ENCODE measurements around the gene FCHSD2.
A peak's percentile ranks its signal among the peaks of the same experiment; 100 is the strongest.

FCHSD2 gene

GRCh38 chr11:72829884-72830533 lies 312.1 kb downstream of the FCHSD2 start:
- DNase-seq, result no peak

DNA sequence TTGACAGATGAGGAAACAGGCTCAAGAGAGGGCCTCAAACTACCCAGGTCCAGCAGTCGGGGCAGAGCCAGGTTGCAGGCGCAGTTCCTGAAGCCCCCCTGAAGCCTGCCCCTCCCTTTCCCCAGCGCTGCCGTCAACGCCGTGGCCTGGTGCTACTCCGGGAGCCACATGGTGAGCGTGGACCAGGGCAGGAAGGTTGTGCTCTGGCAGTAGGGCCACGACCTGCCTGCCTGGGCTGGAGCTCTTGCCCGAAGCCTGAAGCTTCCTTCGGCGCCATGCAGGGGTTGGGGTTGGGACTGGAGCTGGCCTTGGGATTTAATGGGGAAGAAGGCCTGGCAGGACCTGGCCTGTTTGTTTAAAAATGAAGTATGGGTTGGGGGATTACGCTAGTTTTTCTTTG lies 312.9 kb downstream of the FCHSD2 start:
- DNase-seq, result no peak

GRCh38 chr11:72828692-72829101 lies 313.4 kb downstream of the FCHSD2 start:
- no peak for DNase-seq

GRCh38 chr11:72828081-72828567 lies 314.0 kb downstream of the FCHSD2 start:
- no peak for DNase-seq

- peak; percentile 87 for DNase-seq
Observed at GRCh38 chr11:72827656-72828055, 314.5 kb downstream of the FCHSD2 start.

DNA sequence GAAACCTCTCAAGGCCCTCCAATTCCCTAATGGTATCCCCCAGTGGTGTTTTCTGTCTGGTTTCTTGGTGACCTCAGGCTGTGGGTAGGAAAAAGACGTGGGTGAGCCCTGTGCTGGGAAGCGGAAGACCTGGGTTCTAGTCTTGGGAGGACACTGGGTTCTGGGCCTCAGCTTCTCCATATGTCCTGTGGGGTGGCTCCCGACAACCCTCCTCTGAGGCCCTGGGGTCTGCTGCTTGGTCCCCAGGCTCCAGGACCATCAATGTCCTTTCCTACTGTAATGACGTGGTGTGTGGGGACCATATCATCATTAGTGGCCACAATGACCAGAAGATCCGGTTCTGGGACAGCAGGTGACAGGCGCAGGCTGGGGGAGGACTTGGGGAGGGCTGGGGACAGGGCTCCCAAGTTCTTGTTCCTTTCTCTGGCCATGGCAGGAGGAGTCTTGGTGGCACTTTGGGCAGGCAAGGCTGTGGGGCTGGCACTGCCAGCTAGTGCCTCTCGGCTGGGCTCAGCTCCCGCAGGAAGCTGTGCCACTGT lies 315.1 kb downstream of the FCHSD2 start:
- no peak for DNase-seq

DNA sequence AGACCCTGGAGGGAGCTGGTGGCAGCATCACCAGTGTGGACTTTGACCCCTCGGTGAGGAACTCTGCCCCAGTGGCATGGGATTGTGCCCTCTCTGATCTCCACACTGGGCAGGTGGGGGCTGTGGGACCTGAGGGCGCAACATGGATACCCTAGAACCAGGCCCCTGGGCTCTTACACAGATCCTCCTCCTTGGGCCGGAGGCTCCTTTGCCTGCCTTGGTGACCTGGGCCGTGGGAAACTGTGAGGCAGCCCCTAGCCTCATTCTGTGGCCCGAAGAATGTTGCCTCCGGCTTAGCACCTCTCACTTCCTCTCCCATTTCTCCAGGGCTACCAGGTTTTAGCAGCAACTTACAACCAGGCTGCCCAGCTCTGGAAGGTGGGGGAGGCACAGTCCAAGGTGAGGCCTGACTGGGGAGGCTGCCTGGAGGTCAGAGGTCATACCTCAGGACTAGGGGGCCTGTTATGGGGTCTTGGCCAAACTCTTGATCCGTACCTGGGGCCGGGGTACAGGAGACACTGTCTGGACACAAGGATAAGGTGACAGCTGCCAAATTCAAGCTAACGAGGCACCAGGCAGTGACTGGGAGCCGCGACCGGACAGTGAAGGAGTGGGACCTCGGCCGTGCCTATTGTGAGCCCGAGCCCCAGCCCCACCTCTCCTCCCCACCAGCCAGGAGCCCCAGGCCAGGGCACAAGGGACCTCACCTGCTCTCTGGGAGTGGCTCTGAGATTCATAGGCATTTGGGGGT lies 315.8 kb downstream of the FCHSD2 start:
- no peak for DNase-seq

GRCh38 chr11:72825661-72826060 lies 316.5 kb downstream of the FCHSD2 start:
- DNase-seq, result no peak

DNA sequence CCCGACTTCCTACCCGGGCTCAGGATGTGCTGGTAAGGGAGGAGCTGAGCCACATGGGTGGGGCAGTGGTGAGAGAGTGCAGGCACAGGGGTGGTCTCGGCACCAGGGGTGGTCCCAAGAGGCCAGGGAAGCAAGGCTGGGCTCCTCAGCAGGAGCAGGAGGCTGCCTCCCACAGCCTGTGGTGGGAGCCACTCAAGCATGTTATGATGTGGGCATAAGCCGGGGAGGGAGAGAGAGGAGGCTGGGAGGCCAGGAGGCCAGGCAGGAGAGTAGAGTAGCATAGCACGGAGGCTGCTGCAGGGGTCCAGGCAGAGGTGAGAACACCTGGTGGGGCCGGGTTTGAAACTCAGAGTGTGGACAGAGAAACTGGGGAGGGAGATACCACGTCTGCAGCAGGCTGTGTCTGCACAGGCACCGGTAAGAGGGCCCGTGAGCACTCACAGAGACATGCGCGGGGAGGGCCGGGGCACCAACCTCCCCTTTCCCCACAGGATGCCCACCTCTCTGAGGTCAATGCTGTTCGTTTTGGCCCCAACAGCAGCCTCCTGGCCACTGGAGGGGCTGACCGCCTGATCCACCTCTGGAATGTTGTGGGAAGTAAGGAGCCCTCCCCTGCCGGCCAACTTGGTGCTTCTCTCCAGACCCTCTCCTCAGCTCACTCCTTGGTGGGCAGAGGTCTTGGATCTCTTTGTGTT lies 317.2 kb downstream of the FCHSD2 start:
- DNase-seq, result no peak

- DNase-seq, result no peak
Observed at GRCh38 chr11:72824020-72824419, 318.1 kb downstream of the FCHSD2 start.

DNA sequence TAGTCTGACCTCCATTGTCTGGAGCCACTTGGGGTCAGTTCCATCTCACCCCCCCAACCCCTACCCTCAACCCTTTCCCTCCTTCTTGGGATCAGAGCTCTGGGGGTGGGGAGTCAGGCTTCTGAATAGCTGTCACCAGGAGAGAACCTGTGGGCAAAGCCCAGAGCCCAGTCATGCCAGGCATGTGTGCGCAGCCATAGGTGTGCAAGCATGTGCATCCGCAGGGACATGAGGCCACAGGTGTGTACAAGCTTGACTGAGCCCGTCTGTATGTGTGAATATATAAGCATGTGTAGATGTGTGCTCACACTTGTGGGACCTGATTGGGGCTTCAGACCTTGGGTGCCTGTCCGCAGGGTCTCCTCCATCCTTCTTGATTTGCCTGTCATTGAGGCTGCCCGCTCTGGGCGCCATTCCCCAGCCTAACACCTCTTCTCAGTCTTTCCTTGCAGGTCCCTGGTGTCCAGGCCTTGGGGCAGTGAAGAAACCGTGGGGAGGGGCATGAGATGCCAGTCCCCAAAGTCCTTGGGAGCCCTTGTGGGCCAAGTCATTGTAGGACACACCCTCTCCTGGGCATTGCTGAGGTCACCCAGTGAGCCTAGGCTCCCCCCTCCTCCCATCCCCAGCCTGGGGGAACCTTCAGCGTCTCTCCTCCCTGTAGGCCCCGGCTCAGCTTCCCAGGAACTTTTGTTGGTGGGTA lies 318.9 kb downstream of the FCHSD2 start:
- no peak for DNase-seq

DNA sequence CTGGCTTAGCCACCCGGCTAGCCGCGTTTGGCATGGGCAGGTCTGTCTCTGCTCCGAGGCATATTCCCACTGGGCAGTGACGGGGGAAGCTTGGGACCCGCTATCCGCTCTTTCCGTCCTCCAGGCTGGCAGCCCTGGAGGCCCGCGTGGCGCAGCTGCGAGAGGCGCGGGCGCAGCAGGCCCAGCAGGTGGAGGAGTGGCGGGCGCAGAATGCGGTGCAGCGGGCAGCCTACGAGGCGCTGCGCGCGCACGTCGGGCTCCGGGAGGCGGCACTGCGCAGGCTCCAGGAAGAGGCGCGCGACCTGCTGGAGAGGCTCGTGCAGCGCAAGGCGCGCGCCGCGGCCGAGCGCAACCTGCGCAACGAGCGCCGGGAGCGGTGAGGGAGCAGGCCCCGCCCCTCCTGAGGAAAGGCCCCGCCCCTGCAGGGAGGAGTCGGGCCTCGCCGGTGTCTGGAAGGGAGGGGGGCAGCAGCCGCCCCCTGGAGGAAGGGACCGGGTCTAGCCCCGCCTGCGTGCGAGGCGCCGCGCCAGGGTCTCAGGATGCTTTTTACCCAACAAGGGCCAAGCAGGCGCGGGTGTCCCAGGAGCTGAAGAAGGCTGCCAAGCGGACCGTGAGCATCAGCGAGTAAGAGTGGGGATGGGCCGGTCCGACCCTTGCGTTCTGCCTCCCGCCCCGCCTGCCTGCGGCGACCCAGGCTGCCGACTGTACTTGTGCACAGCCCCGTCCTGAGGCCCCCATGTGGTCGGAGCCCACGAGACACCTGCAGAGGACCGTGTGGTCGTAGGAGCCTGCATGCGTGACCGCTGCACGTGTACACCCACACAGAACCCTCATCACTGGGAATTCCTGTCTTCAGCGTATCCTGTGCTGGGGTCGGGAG lies 320.0 kb downstream of the FCHSD2 start:
- DNase-seq, result peak; percentile 54

DNA sequence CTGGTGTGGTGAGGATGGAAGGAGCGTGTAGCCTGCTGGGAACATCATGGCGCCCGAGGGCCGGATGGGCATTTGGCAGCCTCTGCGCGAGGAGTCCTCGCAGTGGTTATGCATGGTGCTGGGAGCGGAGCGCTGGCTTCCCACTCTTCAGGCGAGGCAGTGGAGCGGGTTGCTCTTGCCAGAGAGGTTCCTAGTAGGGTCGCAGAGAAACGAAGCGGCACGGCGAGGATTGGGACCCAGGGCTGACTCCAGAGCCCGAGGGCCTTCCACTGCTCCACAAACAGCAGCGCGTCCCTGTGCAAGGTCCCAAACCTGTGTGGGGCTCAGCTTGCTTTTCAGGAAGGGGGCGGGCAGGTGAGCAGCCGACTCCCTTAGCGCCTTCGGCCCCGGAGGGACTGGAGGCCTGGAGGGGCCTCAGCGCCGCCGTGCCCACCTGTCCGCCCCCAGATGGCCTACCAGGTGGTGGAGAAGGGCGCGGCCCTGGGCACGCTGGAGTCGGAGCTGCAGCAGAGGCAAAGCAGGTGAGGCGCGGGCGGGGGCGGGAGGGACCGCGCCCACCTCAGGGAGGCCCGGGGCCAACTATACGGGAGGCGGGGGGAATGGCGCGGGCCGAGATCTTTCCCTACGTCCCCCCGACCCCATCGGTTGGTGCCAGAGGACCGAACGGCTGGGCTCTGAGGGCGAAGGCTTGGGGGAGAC lies 320.7 kb downstream of the FCHSD2 start:
- no peak for DNase-seq

DNA sequence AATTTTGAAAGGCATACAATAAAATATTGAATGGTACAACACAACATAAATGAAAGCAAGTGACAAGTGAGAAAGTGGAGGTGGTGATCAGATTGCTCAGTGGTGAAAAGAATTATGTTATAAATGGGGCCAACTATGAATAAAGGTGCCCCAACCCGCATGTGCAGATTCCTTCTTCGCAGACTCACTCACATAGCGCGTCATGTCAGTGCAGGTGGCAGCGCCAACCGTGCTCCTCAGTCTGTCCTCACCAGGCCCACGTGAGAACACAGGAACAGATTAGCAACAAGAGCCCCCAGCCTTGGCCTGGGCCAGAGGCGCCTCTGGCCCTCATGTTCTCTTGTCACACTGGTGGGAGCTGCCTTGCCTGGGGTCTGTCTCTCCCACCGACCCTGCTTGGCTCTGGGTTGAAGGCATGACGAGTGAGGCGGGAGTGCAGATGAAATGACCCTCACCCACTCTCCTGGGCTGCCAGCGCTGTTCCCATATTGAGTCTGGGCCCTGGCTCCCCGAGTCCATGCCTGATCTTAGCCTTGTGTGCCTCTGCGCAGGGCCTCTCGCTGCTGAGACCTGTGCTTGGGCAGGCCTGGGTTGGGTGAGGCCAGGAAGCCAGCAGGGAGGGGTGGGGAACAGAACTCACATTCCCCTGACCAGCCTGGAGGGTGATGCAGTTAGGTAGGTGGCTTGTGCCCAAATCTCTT lies 321.5 kb downstream of the FCHSD2 start:
- no peak for DNase-seq

GRCh38 chr11:72818971-72819370 lies 323.1 kb downstream of the FCHSD2 start:
- no peak for DNase-seq

DNA sequence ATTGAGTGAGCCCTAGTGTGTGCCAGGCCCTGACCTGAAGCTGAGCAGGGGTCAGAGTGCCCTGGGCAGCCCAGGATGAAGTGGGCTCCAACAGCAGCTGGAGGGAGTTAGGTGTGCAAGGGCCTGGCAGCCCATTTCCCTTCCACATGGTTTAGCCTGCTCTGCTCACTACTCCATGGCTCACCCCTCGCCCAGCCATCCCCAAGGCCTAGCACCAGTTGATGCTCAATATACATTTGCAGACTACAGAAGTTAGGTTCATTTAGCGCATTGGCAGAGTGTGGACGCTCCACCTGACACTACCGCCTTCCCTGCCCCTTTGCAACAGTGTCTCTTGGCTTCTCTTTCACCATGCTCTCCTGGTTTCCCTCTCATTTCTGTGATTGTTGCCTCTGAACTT lies 324.2 kb downstream of the FCHSD2 start:
- DNase-seq, result no peak

GRCh38 chr11:72816404-72816990 lies 325.6 kb downstream of the FCHSD2 start:
- no peak for DNase-seq

DNA sequence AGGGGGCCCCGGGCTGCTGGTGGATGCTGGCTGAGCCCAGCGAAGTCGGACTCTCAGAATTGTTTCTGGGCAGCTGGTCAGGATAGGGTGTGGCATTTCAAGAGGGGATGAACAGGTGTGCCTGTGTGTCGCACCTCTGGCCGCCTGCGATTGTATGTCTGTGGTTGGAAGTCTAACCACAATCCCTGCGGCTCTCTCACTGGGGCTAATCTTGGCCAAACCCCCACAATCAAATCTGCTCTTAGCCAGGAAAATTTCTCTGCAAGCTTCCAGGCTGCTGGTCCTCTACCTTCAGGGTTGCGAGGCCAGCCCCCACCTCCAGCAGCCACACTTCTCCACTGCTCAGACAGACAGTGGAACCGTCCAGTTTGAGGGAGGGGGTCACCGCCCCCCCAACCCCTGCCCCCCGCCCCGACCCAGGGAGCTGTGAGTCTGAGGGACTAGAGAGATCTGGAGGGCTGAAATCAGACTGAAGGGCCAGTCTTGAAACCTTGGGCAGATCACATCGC lies 327.0 kb downstream of the FCHSD2 start:
- no peak for DNase-seq

DNA sequence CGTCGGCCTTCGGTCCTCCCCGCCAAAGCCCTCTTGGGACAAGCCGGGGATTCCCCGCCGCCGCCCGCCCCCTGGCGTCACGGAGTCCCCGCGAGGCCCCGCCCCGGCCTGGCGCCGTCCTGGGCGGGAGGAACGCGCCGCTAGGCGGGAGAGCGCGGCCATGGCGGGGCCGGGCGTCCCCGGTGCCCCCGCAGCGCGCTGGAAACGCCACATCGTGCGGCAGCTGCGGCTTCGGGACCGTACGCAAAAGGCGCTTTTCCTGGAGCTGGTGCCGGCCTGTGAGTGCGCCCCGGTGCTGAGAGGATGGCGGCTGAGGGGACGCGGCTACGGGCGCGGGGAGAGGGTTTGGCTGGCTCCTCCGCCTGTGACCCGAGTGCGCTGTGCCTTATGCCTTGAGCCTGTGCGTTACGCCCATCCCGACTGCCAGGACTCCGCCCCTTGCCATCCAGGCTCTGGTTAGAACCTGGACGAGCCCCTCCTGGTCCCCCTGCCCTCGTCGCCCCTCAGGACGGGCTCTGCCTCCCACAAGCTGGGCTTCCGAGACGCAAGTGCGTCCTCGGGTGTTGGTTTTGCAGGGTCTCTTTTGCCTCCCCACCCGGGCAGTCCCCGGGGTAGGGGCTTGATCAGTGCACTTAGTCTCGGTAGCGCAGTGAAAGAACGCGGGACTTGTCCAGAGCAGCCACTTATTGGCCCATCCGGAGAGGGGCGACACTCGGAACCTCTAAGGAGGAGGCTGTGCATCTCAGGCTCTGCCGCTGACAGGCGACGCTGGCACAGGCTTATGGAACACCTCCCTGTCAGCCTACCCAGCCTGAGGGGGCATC lies 327.6 kb downstream of the FCHSD2 start, which contains the start of gene ATG16L2:
Gene ATG16L2, plus strand, starts transcription at position 126 of the 824 bp plus-strand sequence. Its CDS starts 35 bp downstream, at position 161.
- peak; percentile 86 for DNase-seq
